ENCODE data around the gene SNRNP25. TPM values are rescaled to one million over a fixed set of nuclear protein-coding genes. Genes with fewer than 3 reads are reported as not detected.

SNRNP25 gene
- total and polyA plus RNA-seq, 9 of the 15 experiments (the other 6 are each of a cell fraction or from before 2014, with no cell fraction given): 59.0 to 176 (median 108) TPM

GRCh38 chr16:102060-102855 lies 48.6 kb downstream of the SNRNP25 start:
- in situ Hi-C loops (cut with MboI) (no loop called here), intact Hi-C loops (cut with micrococcal nuclease) (no loop called here)
- Histone ChIP-seq H3K27ac (ENCODE audit: extremely low read depth, low read depth, low read length) (no peak overlapping the region), H3K4me3 (no peak overlapping the region), H3K9me3 (replicated peaks; ENCODE audit: control insufficient read depth, insufficient read depth, low read depth, low read length) (no peaks in the 10 kb centered on the region), H3K36me3 (ENCODE audit: control insufficient read depth, insufficient read depth, low read length) (peaks cover 43% of the 10 kb centered on the region; the same call in 2 of the 3 replicates), H3K79me2 (ENCODE audit: control insufficient read depth, insufficient read depth, low read length) (peaks cover 7% of the 10 kb centered on the region; the same call in 1 of the 3 replicates), H3K4me1 (replicated peaks in 1 of 2; ENCODE audit: control insufficient read depth in 2 of 2, insufficient read depth in 2 of 2, low read length in 2 of 2) (peaks cover 25 to 59% of the 10 kb centered on the region in 2 experiments; a peak in 4 of 5 replicates), H3K27me3 (ENCODE audit: control insufficient read depth in 2 of 2, insufficient read depth in 2 of 2, low read length in 2 of 2) (no peaks in the 10 kb centered on the region), H4K20me1 (replicated peaks; ENCODE audit: control insufficient read depth, insufficient read depth, low read length) (no peaks in the 10 kb centered on the region), H3K9ac (ENCODE audit: insufficient read depth in 1 of 2, low read depth in 2 of 2, low read length in 2 of 2) (peak overlapping the region in 1 of 2 experiments; percentile 37; a peak in 1 of 4 replicates), H3K9me1 (ENCODE audit: control insufficient read depth, insufficient read depth, low read length) (no peaks in the 10 kb centered on the region), H3K4me2 (ENCODE audit: insufficient read depth, low read length) (no peak overlapping the region), H2AFZ (ENCODE audit: low read depth, low read length) (no peak overlapping the region)
- ATAC-seq (no peak), DNase-seq (ENCODE audit: extremely low read depth in 1 of 4, low spot score in 3 of 4) (no peak), FAIRE-seq (no peak)
- CTCF ChIA-PET (ENCODE audit: low intra/inter-chr PET ratio): no interaction called here
- no TSS peak for BruUV-seq (replicated peaks)
- POLR2A ChIA-PET: no interaction called here
- 92% methylated on average over 17 of the region's 19 CpGs for whole genome bisulfite sequencing (ENCODE audit: insufficient coverage, low coverage, missing lambda C conversion rate)
- TF ChIP-seq ZNF699 (CRISPR knock-in tag; IDR thresholded peaks at IDR 0.05; ENCODE audit: insufficient replicate concordance) (no peak), CBX8 (IDR thresholded peaks at IDR 0.05; ENCODE audit: borderline replicate concordance, extremely low read depth, low read depth, low read length, poor library complexity, severe bottlenecking) (no peak), LARP7 (IDR thresholded peaks at IDR 0.05) (no peak), TAF9B (IDR thresholded peaks at IDR 0.05; ENCODE audit: partially characterized antibody) (no peak), SIN3A (IDR thresholded peaks at IDR 0.05; ENCODE audit: borderline replicate concordance in 2 of 2, control insufficient read depth in 1 of 2, low read depth in 2 of 2, low read length in 2 of 2) (no peak), GATAD2B (IDR thresholded peaks at IDR 0.05; ENCODE audit: borderline replicate concordance) (no peak)
- TF ChIP-seq, protein P1, sequence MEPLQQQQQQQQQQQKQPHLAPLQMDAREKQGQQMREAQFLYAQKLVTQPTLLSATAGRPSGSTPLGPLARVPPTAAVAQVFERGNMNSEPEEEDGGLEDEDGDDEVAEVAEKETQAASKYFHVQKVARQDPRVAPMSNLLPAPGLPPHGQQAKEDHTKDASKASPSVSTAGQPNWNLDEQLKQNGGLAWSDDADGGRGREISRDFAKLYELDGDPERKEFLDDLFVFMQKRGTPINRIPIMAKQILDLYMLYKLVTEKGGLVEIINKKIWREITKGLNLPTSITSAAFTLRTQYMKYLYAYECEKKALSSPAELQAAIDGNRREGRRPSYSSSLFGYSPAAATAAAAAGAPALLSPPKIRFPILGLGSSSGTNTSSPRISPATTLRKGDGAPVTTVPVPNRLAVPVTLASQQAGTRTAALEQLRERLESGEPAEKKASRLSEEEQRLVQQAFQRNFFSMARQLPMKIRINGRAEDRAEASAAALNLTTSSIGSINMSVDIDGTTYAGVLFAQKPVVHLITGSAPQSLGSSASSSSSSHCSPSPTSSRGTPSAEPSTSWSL (CRISPR knock-in tag; IDR thresholded peaks at IDR 0.05; ENCODE audit: borderline replicate concordance): no peak
